ENCODE results near the gene APOL1. TPM values are rescaled to one million over a fixed set of nuclear protein-coding genes. Genes with fewer than 3 reads are reported as not detected.
"Not testable (repeated sequence)": the region's sequence is repeated elsewhere in the genome, so short reads cannot be mapped to it uniquely, and the experiment has no call there.

APOL1 gene
- total RNA-seq, 1 donor from 2014 or later: 85.8 TPM

DNA sequence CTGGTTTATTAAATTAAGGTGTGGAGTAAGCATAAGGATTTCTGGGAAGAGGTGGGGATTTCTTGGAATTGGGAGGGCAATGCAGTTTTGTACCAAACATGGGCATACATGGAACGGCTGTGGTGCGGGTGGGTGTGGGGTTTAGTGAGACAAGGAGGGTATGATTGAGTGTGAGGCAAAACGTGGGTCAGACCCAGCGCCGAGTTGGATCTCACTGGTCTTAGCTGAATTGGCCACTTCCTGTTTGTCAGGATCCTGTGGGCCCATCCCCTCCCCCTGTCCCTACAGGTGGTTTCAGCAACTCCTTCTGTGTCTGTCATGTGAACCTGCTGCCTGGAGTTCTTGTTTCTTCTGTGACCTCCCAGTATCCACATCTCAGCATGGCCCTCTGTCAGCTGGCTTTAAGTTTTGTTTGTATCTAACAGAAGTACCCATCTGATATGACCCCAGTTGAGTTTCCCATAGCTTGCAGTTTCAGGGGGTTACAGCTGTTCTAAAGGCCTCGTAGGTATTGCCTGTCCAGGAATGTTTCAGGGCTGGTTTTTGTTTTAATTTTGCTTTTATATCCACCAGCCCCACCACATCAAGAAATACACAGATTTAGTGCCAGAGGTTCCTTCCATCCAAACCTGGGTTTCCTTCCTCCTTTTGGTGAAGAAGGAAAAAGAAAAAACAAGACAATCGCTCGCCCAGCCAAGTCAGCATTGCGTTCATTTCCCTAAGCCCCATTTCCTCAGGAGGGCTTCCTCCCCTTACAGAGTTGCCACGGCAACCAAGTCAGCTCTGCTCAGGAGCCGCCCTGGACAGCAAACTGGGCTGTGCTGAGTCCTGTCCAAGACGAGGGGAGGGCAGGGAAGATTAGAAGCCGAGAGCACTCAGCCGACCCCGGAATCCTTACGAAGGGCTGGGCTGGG lies 6.0 kb downstream of the APOL1 start:
- peak; percentile 64 to 67 for ATAC-seq
- Histone ChIP-seq H3K9me3 (no peaks in the 10 kb centered on the region), H3K4me3 (no peak overlapping the region), H3K27me3 (ENCODE audit: low read depth) (no peaks in the 10 kb centered on the region), H3K27ac (peak overlapping the region; percentile 60), H3K36me3 (peaks cover 61% of the 10 kb centered on the region), H3K4me1 (peaks cover 52% of the 10 kb centered on the region)
- DNase-seq: peak; percentile 71
- intact Hi-C loops (cut with DNase I): no loop called here
- TF ChIP-seq, protein P1, sequence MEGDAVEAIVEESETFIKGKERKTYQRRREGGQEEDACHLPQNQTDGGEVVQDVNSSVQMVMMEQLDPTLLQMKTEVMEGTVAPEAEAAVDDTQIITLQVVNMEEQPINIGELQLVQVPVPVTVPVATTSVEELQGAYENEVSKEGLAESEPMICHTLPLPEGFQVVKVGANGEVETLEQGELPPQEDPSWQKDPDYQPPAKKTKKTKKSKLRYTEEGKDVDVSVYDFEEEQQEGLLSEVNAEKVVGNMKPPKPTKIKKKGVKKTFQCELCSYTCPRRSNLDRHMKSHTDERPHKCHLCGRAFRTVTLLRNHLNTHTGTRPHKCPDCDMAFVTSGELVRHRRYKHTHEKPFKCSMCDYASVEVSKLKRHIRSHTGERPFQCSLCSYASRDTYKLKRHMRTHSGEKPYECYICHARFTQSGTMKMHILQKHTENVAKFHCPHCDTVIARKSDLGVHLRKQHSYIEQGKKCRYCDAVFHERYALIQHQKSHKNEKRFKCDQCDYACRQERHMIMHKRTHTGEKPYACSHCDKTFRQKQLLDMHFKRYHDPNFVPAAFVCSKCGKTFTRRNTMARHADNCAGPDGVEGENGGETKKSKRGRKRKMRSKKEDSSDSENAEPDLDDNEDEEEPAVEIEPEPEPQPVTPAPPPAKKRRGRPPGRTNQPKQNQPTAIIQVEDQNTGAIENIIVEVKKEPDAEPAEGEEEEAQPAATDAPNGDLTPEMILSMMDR (IDR thresholded peaks at IDR 0.05): no peak

DNA sequence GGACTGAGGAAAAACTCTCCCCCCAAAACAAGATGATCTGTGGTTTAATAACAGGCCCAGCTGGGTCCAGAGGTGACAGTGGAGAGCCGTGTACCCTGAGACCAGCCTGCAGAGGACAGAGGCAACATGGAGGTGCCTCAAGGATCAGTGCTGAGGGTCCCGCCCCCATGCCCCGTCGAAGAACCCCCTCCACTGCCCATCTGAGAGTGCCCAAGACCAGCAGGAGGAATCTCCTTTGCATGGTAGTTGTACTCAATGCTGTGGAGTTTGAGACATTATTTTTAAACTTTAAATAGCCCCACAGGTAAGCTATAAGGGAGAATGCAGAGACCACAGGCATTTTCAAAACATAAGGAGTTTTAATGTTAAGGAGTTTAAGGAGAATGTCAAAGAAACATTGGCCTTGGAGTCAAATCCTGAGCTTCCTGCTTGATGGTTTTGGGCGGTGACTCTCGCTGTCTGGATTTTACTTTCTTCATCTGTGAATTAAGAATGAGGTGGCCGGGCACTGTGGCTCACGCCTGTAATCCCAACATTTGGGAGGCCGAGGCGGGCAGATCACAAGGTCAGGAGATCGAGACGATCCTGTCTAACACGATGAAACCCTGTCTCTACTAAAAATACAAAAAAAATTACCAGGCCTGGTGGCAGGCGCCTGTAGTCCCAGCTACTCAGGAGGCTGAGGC lies 6.8 kb downstream of the APOL1 start:
- Histone ChIP-seq H3K4me1 (peaks cover 44% of the 10 kb centered on the region), H3K9me3 (no peaks in the 10 kb centered on the region), H3K27me3 (ENCODE audit: low read depth) (no peaks in the 10 kb centered on the region), H3K27ac (peak overlapping the region; percentile 56), H3K36me3 (peaks cover 64% of the 10 kb centered on the region), H3K4me3 (no peak overlapping the region)
- ATAC-seq (no peak), DNase-seq (no peak)
- TF ChIP-seq, protein P1 (IDR thresholded peaks at IDR 0.05): no peak
- intact Hi-C loops (cut with DNase I): no loop called here

DNA sequence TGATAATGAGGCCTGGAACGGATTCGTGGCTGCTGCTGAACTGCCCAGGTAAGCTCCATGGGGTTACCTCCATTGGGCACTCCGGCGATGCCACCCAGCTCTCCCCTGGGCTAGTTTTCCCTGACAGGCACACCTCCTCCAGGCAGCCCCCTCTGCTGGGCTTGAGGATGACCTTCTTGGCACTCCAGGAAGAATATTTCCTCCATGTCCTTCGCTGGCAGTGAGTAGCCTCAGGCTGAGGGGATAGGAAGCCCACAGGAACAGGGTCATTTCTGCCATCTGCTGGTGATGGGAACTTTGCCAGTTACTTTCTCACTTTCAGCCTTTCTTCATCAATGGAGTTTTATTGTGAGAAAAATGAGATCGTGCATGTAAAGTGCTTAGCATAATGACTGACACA lies 8.7 kb downstream of the APOL1 start:
- intact Hi-C loops (cut with DNase I); ATAC-seq; H3K27ac ChIP-seq; DNase-seq; H3K27me3 ChIP-seq (ENCODE audit: low read depth); H3K4me3 ChIP-seq; H3K9me3 ChIP-seq: not testable (repeated sequence)
- peaks cover 83% of the 10 kb centered on the region for H3K36me3 ChIP-seq
- H3K4me1 ChIP-seq: peaks cover 28% of the 10 kb centered on the region

DNA sequence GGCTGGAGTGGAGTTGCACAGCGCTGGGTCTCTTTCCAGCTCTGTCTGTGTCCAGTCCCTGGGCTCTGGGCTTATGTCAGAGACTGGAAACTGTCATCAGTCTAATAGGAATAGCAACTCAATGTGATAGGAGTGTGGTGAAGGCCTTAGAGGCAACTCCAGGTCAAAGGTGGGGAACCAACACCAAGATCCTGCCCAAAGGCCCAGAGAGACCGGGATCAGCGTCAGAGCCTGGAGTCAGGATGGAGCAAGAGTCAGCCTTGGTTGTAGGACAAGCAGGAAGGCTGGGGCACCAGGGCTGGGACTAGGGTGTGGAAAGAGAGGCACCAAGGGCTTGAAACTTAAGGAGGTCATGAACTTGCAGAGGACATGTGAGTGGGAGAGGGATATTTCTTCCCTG lies 9.4 kb downstream of the APOL1 start:
- H3K27me3 ChIP-seq (ENCODE audit: low read depth); H3K9me3 ChIP-seq; ATAC-seq; intact Hi-C loops (cut with DNase I); H3K4me3 ChIP-seq; DNase-seq; H3K27ac ChIP-seq: not testable (repeated sequence)
- H3K4me1 ChIP-seq: peaks cover 27% of the 10 kb centered on the region
- peaks cover 81% of the 10 kb centered on the region for H3K36me3 ChIP-seq

DNA sequence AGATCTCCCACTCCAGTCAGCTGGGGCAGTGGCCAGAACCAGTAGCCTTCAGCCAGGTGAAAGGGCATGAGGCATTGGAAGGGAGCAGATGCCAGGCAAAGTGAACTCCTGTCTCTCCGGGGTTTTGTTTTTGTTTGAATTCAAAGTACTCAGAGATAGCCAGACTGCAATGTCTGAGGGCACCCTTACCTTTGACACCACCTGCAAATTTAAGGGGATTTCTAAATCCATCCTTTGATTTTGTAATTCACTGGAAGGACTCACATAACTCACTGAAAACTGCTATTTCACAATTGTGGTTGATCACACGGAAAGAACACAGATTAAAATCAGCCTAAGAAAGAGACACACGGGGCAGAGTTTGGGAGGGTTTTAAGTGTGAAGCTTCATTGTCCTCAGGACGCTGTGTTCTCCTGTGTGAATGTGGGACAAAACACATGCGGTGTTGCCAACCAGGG lies 10.3 kb downstream of the APOL1 start:
- ATAC-seq; H3K9me3 ChIP-seq; DNase-seq; H3K27me3 ChIP-seq (ENCODE audit: low read depth); intact Hi-C loops (cut with DNase I); H3K27ac ChIP-seq; H3K4me3 ChIP-seq: not testable (repeated sequence)
- Histone ChIP-seq H3K36me3 (peaks cover 72% of the 10 kb centered on the region), H3K4me1 (peaks cover 21% of the 10 kb centered on the region)

DNA sequence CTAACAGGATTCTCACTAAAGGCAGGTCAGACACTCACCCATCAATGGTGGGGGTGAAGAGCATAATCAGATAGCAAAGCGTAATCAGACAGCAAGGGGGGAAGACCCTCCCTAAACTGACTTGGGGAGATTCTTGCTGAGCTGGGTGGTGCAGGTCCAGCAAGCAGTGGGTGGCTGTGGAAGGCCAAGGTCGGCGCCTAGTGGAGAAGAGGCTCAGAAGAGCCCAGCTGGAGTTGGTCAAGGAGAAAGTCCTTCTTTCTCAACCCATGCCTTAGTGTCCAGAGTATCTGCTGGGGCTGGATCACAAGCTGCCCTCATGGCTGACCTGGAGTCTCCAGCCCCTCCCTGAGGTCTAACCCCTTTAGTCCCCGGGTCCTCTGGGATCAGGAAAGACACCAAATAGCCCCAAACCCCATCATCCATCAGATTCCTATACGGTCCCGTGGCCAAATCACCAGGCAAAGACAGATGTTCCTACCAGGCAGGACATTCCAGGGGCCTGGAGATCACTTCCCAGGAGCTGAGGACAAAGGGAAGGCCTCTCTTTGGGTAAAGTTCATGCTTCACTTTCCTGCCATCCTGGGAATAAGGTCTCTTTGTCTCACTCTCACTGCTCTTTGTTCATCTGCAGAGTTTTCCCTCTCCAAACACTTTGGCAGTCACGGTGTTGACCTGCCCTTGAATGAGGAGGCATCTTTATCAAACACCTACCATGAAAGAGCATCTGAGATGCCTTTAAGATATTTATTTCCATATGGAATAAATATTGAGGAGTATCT lies 11.1 kb downstream of the APOL1 start:
- H3K9me3 ChIP-seq; H3K27me3 ChIP-seq (ENCODE audit: low read depth); ATAC-seq; DNase-seq; H3K4me3 ChIP-seq; H3K27ac ChIP-seq; intact Hi-C loops (cut with DNase I): not testable (repeated sequence)
- Histone ChIP-seq H3K36me3 (peaks cover 69% of the 10 kb centered on the region), H3K4me1 (peaks cover 12% of the 10 kb centered on the region)

DNA sequence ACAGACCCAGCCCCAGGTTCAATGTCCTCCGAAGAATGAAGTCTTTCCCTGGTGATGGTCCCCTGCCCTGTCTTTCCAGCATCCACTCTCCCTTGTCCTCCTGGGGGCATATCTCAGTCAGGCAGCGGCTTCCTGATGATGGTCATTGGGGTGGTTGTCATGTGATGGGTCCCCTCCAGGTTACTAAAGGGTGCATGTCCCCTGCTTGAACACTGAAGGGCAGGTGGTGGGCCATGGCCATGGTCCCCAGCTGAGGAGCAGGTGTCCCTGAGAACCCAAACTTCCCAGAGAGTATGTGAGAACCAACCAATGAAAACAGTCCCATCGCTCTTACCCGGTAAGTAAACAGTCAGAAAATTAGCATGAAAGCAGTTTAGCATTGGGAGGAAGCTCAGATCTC lies 14.1 kb downstream of the APOL1 start:
- DNase-seq (no peak), ATAC-seq (no peak)
- intact Hi-C loops (cut with DNase I): no loop called here
- Histone ChIP-seq H3K36me3 (peaks cover 44% of the 10 kb centered on the region), H3K27me3 (ENCODE audit: low read depth) (no peaks in the 10 kb centered on the region), H3K4me1 (no peaks in the 10 kb centered on the region), H3K9me3 (no peaks in the 10 kb centered on the region), H3K27ac (no peak overlapping the region), H3K4me3 (no peak overlapping the region)
- TF ChIP-seq, protein P1 (IDR thresholded peaks at IDR 0.05): no peak

Measured in lower lobe of right lung (tissue), 2 donors.